ENCODE results near the gene BACH2.

DNA sequence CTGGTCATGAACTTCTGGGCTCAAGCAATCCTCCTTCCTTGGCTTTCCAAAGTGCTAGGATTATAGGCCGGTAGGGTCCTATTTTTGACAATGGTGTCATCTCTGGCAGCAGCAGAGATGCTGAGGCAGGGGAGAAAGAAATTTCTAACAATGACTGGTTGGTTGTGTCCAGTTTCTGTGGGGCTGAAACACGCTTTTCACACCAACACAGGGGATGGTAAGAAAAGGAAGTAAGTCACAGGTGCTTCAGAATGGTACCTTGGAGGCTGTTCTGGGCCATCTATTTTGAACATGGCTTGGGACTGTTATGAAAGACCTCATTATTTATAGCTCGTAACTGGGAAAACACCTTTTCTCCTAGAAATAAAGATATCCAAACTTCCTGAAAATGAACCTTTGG, 329.7 kb downstream of the BACH2 start:
- TF ChIP-seq EZH2 (IDR thresholded peaks at IDR 0.05; ENCODE audit: borderline replicate concordance, insufficient read depth, low read length, poor library complexity, severe bottlenecking) (no peak), POLR2AphosphoS5 (IDR thresholded peaks at IDR 0.05) (no peak), RAD21 (conservative IDR thresholded peaks at IDR 0.05) (no peak), EP300 (conservative IDR thresholded peaks at IDR 0.05; ENCODE audit: poor library complexity, severe bottlenecking) (no peak), SMC3 (conservative IDR thresholded peaks at IDR 0.05; ENCODE audit: poor library complexity) (no peak), MXI1 (conservative IDR thresholded peaks at IDR 0.05; ENCODE audit: poor library complexity, severe bottlenecking) (no peak)
- TF ChIP-seq, protein P1, sequence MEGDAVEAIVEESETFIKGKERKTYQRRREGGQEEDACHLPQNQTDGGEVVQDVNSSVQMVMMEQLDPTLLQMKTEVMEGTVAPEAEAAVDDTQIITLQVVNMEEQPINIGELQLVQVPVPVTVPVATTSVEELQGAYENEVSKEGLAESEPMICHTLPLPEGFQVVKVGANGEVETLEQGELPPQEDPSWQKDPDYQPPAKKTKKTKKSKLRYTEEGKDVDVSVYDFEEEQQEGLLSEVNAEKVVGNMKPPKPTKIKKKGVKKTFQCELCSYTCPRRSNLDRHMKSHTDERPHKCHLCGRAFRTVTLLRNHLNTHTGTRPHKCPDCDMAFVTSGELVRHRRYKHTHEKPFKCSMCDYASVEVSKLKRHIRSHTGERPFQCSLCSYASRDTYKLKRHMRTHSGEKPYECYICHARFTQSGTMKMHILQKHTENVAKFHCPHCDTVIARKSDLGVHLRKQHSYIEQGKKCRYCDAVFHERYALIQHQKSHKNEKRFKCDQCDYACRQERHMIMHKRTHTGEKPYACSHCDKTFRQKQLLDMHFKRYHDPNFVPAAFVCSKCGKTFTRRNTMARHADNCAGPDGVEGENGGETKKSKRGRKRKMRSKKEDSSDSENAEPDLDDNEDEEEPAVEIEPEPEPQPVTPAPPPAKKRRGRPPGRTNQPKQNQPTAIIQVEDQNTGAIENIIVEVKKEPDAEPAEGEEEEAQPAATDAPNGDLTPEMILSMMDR (IDR thresholded peaks at IDR 0.05; ENCODE audit: poor library complexity, severe bottlenecking) = no peak
